ENCODE results near the gene ELP5.

The ELP5 gene

GRCh38 chr17:7249830-7250229 lies 2.2 kb upstream of the ELP5 start:
- DNase-seq: no peak
- H4K20me1 ChIP-seq (ENCODE audit: insufficient read depth, low read length): peaks cover 46% of the 10 kb centered on the region
- ATAC-seq (ENCODE audit: insufficient read depth, low read depth): no peak
- no peak overlapping the region for H2AFZ ChIP-seq (ENCODE audit: low read depth, low read length)
- peaks cover 84% of the 10 kb centered on the region for H3K79me2 ChIP-seq (ENCODE audit: insufficient read depth, low read length)
- TF ChIP-seq EZH2 (IDR thresholded peaks at IDR 0.05; ENCODE audit: borderline replicate concordance, low read depth, low read length, severe bottlenecking): no peak
- no peak for TF ChIP-seq CTCF (IDR thresholded peaks at IDR 0.05; ENCODE audit: borderline replicate concordance, extremely low read depth, low read length, poor library complexity, severe bottlenecking)
- H3K9ac ChIP-seq (ENCODE audit: low read depth, low read length): peak overlapping the region; percentile 88
- peaks cover 50% of the 10 kb centered on the region for H3K4me1 ChIP-seq (ENCODE audit: insufficient read depth, low read length)
- peak overlapping the region; percentile 79 for H3K4me2 ChIP-seq (ENCODE audit: insufficient read depth, low read length)
- peak overlapping the region; percentile 97 for H3K27ac ChIP-seq (ENCODE audit: low read length)
- H3K4me3 ChIP-seq (ENCODE audit: low read depth in 1 of 2, low read length in 2 of 2): peak overlapping the region; percentile 76 to 93; a peak in 3 of 4 replicates
- peaks cover 39% of the 10 kb centered on the region for H3K36me3 ChIP-seq (ENCODE audit: insufficient read depth, low read length)
- no peaks in the 10 kb centered on the region for H3K27me3 ChIP-seq (ENCODE audit: insufficient read depth, low read length, poor library complexity)
- H3K9me3 ChIP-seq (ENCODE audit: insufficient read depth, low read length, severe bottlenecking): no peaks in the 10 kb centered on the region

- Histone ChIP-seq H3K4me1 (ENCODE audit: insufficient read depth, low read length) (peaks cover 50% of the 10 kb centered on the region), H2AFZ (ENCODE audit: low read depth, low read length) (peak overlapping the region; percentile 50), H3K9me3 (ENCODE audit: insufficient read depth, low read length, severe bottlenecking) (no peaks in the 10 kb centered on the region), H3K27ac (ENCODE audit: low read length) (peak overlapping the region; percentile 97), H3K36me3 (ENCODE audit: insufficient read depth, low read length) (peaks cover 44% of the 10 kb centered on the region), H3K4me2 (ENCODE audit: insufficient read depth, low read length) (peak overlapping the region; percentile 79), H4K20me1 (ENCODE audit: insufficient read depth, low read length) (peaks cover 45% of the 10 kb centered on the region), H3K27me3 (ENCODE audit: insufficient read depth, low read length, poor library complexity) (no peaks in the 10 kb centered on the region), H3K79me2 (ENCODE audit: insufficient read depth, low read length) (peaks cover 81% of the 10 kb centered on the region), H3K9ac (ENCODE audit: low read depth, low read length) (peak overlapping the region; percentile 88), H3K4me3 (ENCODE audit: low read depth in 1 of 2, low read length in 2 of 2) (peak overlapping the region; percentile 76 to 93)
- TF ChIP-seq CTCF (IDR thresholded peaks at IDR 0.05; ENCODE audit: borderline replicate concordance, extremely low read depth, low read length, poor library complexity, severe bottlenecking) (no peak), EZH2 (IDR thresholded peaks at IDR 0.05; ENCODE audit: borderline replicate concordance, low read depth, low read length, severe bottlenecking) (no peak)
- DNase-seq (peak; percentile 28), ATAC-seq (ENCODE audit: insufficient read depth, low read depth) (peak; percentile 6; the same call in 2 of the 3 replicates)
These were observed 1.1 kb upstream of the ELP5 start for GRCh38 chr17:7250695-7251627.

- peak; percentile 98 for DNase-seq
- no peaks in the 10 kb centered on the region for H3K9me3 ChIP-seq (ENCODE audit: insufficient read depth, low read length, severe bottlenecking)
- H3K27me3 ChIP-seq (ENCODE audit: insufficient read depth, low read length, poor library complexity): no peaks in the 10 kb centered on the region
- H3K4me3 ChIP-seq (ENCODE audit: low read depth in 1 of 2, low read length in 2 of 2): peak within 1 kb of the TSS; percentile 76 to 93
- H2AFZ ChIP-seq (ENCODE audit: low read depth, low read length): peak within 1 kb of the TSS; percentile 86
- H3K79me2 ChIP-seq (ENCODE audit: insufficient read depth, low read length): peaks cover 74% of the 10 kb centered on the region
- H3K4me1 ChIP-seq (ENCODE audit: insufficient read depth, low read length): peaks cover 48% of the 10 kb centered on the region
- peaks cover 38% of the 10 kb centered on the region for H4K20me1 ChIP-seq (ENCODE audit: insufficient read depth, low read length)
- TF ChIP-seq EZH2 (IDR thresholded peaks at IDR 0.05; ENCODE audit: borderline replicate concordance, low read depth, low read length, severe bottlenecking) (no peak), CTCF (IDR thresholded peaks at IDR 0.05; ENCODE audit: borderline replicate concordance, extremely low read depth, low read length, poor library complexity, severe bottlenecking) (no peak)
- peak within 1 kb of the TSS; percentile 97 for H3K27ac ChIP-seq (ENCODE audit: low read length)
- peak; percentile 94 for ATAC-seq (ENCODE audit: insufficient read depth, low read depth)
- peak within 1 kb of the TSS; percentile 88 for H3K9ac ChIP-seq (ENCODE audit: low read depth, low read length)
- H3K4me2 ChIP-seq (ENCODE audit: insufficient read depth, low read length): peak within 1 kb of the TSS; percentile 79
- H3K36me3 ChIP-seq (ENCODE audit: insufficient read depth, low read length): peaks cover 44% of the 10 kb centered on the region
These were observed 297 bp upstream of the ELP5 start, which contains the start of gene CTDNEP1 for GRCh38 chr17:7251661-7252175. Gene CTDNEP1 (minus strand): TSS chr17:7251734. CDS start chr17:7251296, 438 bp downstream.

Data from DND-41 (cell line).